DOHH2 (cell line): ENCODE data around the gene TTC23.

ENCODE experiments used
- H3F3A ChIP-seq: fragments of 200-600 bp; sonication (generic), shearing (Covaris generic); 2 replicates; pipeline ENCODE4 v1.6.0; 2016; ENCODE audit warnings: antibody characterized with exemption, mild to moderate bottlenecking; ENCODE audit not compliant: control insufficient read depth, insufficient read depth
- H3K27ac ChIP-seq: fragments of 200-600 bp; sonication (generic); 2 replicates; pipeline ENCODE4 v1.5.1; 2014; ENCODE audit warnings: low read depth, mild to moderate bottlenecking, low read length, moderate library complexity
- H3K27me3 ChIP-seq: fragments of 200-600 bp; sonication (generic); 2 replicates; pipeline ENCODE4 v1.6.1; 2014; ENCODE audit warnings: mild to moderate bottlenecking, low read length, mixed read lengths; ENCODE audit not compliant: control insufficient read depth
- H3K36me3 ChIP-seq: fragments of 200-600 bp; sonication (generic); 2 replicates; pipeline ENCODE4 v1.6.1; 2014; ENCODE audit warnings: mild to moderate bottlenecking, low read length, moderate library complexity, mixed read lengths; ENCODE audit not compliant: control insufficient read depth
- H3K4me1 ChIP-seq: fragments of 200-600 bp; sonication (generic); 2 replicates; pipeline ENCODE4 v1.6.1; 2014; ENCODE audit warnings: mild to moderate bottlenecking, low read length, mixed read lengths; ENCODE audit not compliant: control insufficient read depth
- H3K4me2 ChIP-seq: fragments of 200-600 bp; sonication (generic); 2 replicates; pipeline ENCODE4 v1.6.0; 2014; ENCODE audit warnings: mild to moderate bottlenecking, low read length, moderate library complexity
- H3K4me3 ChIP-seq: fragments of 200-600 bp; sonication (generic); 2 replicates; pipeline ENCODE4 v1.5.1; 2014; ENCODE audit warnings: mild to moderate bottlenecking, low read length, mixed read lengths
- H3K79me2 ChIP-seq: fragments of 200-600 bp; sonication (generic); 2 replicates; pipeline ENCODE4 v1.6.1; 2014; ENCODE audit warnings: mild to moderate bottlenecking, low read length, mixed read lengths; ENCODE audit not compliant: control insufficient read depth
- H3K9me2 ChIP-seq: fragments of 200-600 bp; sonication (generic); replicated peaks from 2 replicates; pipeline ENCODE4 v1.6.1; 2014; ENCODE audit warnings: mild to moderate bottlenecking, low read length, mixed read lengths; ENCODE audit not compliant: control insufficient read depth
- H3K9me3 ChIP-seq: fragments of 200-600 bp; sonication (generic); 2 replicates; pipeline ENCODE4 v1.6.1; 2014; ENCODE audit warnings: antibody characterized with exemption, low read length, mixed read lengths; ENCODE audit not compliant: control insufficient read depth, insufficient read depth
- H4K20me1 ChIP-seq: fragments of 200-600 bp; sonication (generic); 2 replicates; pipeline ENCODE4 v1.6.0; 2014; ENCODE audit warnings: low read depth, mild to moderate bottlenecking, antibody characterized with exemption, low read length, moderate library complexity; ENCODE audit not compliant: control insufficient read depth, insufficient read depth
- CTCF ChIP-seq: fragments of 200-600 bp; sonication (generic); IDR thresholded peaks from one replicate; pipeline ENCODE4 v1.5.1; 2014; ENCODE audit warnings: antibody characterized with exemption, mild to moderate bottlenecking, low read depth, low read length; ENCODE audit not compliant: poor library complexity, severe bottlenecking
- EZH2phosphoT487 ChIP-seq: fragments of 200-600 bp; sonication (generic); IDR thresholded peaks from 2 replicates; pipeline ENCODE4 v1.6.1; 2017; ENCODE audit warnings: borderline replicate concordance, mild to moderate bottlenecking, antibody characterized with exemption, low read length, moderate library complexity, mixed read lengths

Gene TTC23

GRCh38 chr15:99211926-99212325 lies 37.5 kb downstream of the TTC23 start:
- Histone ChIP-seq H3K9me2 (no peaks in the 10 kb centered on the region), H3F3A (no peaks in the 10 kb centered on the region), H3K4me2 (no peak overlapping the region), H3K36me3 (no peaks in the 10 kb centered on the region), H3K4me1 (no peaks in the 10 kb centered on the region), H3K27me3 (no peaks in the 10 kb centered on the region), H3K9me3 (no peaks in the 10 kb centered on the region), H3K79me2 (no peaks in the 10 kb centered on the region), H3K27ac (no peak overlapping the region), H3K4me3 (no peak overlapping the region), H4K20me1 (no peaks in the 10 kb centered on the region)
- no peak for TF ChIP-seq CTCF
- no peak for TF ChIP-seq EZH2phosphoT487

- Histone ChIP-seq H3K79me2 (no peaks in the 10 kb centered on the region), H3K27me3 (no peaks in the 10 kb centered on the region), H3K9me3 (no peaks in the 10 kb centered on the region), H3K36me3 (no peaks in the 10 kb centered on the region), H3K27ac (no peak overlapping the region), H3K4me3 (no peak overlapping the region), H3K9me2 (no peaks in the 10 kb centered on the region), H3F3A (no peaks in the 10 kb centered on the region), H3K4me2 (no peak overlapping the region), H4K20me1 (no peaks in the 10 kb centered on the region), H3K4me1 (no peaks in the 10 kb centered on the region)
- TF ChIP-seq CTCF (no peak), EZH2phosphoT487 (no peak)
These were observed 39.0 kb downstream of the TTC23 start for GRCh38 chr15:99210334-99210733.

- Histone ChIP-seq H3K4me2 (no peak overlapping the region), H3K9me2 (no peaks in the 10 kb centered on the region), H3K9me3 (no peaks in the 10 kb centered on the region), H3K79me2 (no peaks in the 10 kb centered on the region), H3K36me3 (no peaks in the 10 kb centered on the region), H4K20me1 (no peaks in the 10 kb centered on the region), H3K27ac (no peak overlapping the region), H3F3A (no peaks in the 10 kb centered on the region), H3K4me1 (no peaks in the 10 kb centered on the region), H3K27me3 (no peaks in the 10 kb centered on the region), H3K4me3 (no peak overlapping the region)
- TF ChIP-seq CTCF (no peak), EZH2phosphoT487 (no peak)
These were observed 40.1 kb downstream of the TTC23 start for GRCh38 chr15:99209326-99209725.

GRCh38 chr15:99207672-99208071 lies 41.7 kb downstream of the TTC23 start:
- no peaks in the 10 kb centered on the region for H4K20me1 ChIP-seq
- H3K79me2 ChIP-seq, result no peaks in the 10 kb centered on the region
- no peaks in the 10 kb centered on the region for H3K27me3 ChIP-seq
- H3K27ac ChIP-seq, result no peak overlapping the region
- no peaks in the 10 kb centered on the region for H3K36me3 ChIP-seq
- H3K4me1 ChIP-seq, result no peaks in the 10 kb centered on the region
- no peak for TF ChIP-seq CTCF
- TF ChIP-seq EZH2phosphoT487, result no peak
- H3K9me2 ChIP-seq, result no peaks in the 10 kb centered on the region
- no peak overlapping the region for H3K4me3 ChIP-seq
- H3K9me3 ChIP-seq, result no peaks in the 10 kb centered on the region
- no peaks in the 10 kb centered on the region for H3F3A ChIP-seq
- H3K4me2 ChIP-seq, result no peak overlapping the region
